A549 (cell line): Measurements from ENCODE around the gene AXIN2.

Experiments used
- CTCF ChIP-seq: fragments of >200 bp; sonication (Bioruptor Twin); formaldehyde crosslinking; IDR thresholded peaks from 3 replicates; pipeline ENCODE4 v1.5.1; 2016
- EP300 ChIP-seq, 2 experiments: fragments of >200 bp; sonication (Bioruptor Twin); formaldehyde crosslinking; IDR thresholded peaks; 2 replicates in 1 of 2; 3 replicates in 1 of 2; pipeline ENCODE4 v1.6.1; 2016 to 2017
- POLR2A ChIP-seq: IDR thresholded peaks from 2 replicates; pipeline ENCODE4 v1.6.1; 2012; ENCODE audit warnings: mild to moderate bottlenecking, low read length

- TF ChIP-seq EP300 (IDR thresholded peaks at IDR 0.05): no peak
- no peak for TF ChIP-seq POLR2A
- no peak for TF ChIP-seq CTCF
Measured at GRCh38 chr17:65576939-65577338, 15.5 kb upstream of the AXIN2 start.
